ENCODE results near the gene PCDHA7.
"Not testable (repeated sequence)": the region's sequence is repeated elsewhere in the genome, so short reads cannot be mapped to it uniquely, and the experiment has no call there.

The PCDHA7 gene

GRCh38 chr5:140862441-140863295, 28.6 kb downstream of the PCDHA7 start:
- DNase-seq, result no peak

GRCh38 chr5:140868721-140869554, 34.9 kb downstream of the PCDHA7 start, which contains the start of gene PCDHA11:
TSS of gene PCDHA11 (plus strand) at chr5:140868957. CDS start at chr5:140869104, 147 bp downstream.
- DNase-seq, result no peak

GRCh38 chr5:140869555-140869886, 35.5 kb downstream of the PCDHA7 start:
- DNase-seq, result no peak

GRCh38 chr5:140870221-140871201, 36.4 kb downstream of the PCDHA7 start:
- DNase-seq, result no peak

GRCh38 chr5:140875085-140876065, 41.3 kb downstream of the PCDHA7 start, which contains the start of gene PCDHA12:
TSS of gene PCDHA12 (plus strand) at chr5:140875308. CDS start at chr5:140875473, 165 bp downstream.
- no peak for DNase-seq

DNA sequence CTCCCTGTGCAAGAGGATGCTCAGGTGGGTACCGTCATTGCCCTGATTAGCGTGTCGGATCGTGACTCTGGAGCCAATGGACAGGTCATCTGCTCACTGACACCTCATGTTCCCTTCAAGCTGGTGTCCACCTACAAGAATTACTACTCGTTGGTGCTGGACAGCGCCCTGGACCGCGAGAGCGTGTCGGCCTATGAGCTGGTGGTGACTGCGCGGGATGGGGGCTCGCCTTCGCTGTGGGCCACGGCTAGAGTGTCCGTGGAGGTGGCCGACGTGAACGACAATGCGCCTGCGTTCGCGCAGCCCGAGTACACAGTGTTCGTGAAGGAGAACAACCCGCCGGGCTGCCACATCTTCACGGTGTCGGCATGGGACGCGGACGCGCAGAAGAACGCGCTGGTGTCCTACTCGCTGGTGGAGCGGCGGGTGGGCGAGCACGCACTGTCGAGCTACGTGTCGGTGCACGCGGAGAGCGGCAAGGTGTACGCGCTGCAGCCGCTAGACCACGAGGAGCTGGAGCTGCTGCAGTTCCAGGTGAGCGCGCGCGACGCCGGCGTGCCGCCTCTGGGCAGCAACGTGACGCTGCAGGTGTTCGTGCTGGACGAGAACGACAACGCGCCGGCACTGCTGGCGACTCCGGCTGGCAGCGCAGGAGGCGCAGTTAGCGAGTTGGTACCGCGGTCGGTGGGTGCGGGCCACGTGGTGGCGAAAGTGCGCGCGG, 42.6 kb downstream of the PCDHA7 start:
- DNase-seq, result not testable (repeated sequence)

GRCh38 chr5:140877262-140877581, 43.2 kb downstream of the PCDHA7 start:
- no peak for DNase-seq

DNA sequence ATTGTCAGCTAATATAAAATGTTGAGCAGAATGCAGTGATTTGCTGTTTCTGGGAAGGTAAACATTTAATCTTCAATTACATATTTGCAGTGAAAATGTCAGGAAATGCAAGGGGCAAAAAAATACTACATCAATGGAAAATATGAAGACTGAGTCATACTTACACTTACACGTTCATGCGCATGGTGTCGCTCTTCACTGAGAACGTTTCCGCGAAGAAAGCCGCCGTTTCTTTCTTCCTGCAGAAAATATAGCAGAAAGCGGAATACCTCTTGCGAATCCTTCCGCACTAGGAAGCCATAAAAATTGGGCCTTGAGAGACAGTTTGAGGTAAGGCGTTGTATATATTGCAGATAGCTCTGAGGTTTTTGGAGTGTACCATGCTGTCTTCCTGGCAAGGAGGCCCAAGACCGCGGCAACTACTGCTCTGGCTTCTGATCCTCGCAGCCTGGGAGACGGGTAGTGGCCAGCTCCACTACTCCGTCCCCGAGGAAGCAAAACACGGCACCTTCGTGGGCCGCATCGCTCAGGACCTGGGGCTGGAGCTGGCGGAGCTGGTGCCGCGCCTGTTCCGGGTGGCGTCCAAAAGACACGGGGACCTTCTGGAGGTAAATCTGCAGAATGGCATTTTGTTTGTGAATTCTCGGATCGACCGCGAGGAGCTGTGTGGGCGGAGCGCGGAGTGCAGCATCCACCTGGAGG, 48.0 kb downstream of the PCDHA7 start, which contains the start of gene PCDHA13:
Gene PCDHA13 (plus strand): TSS at position 236 of the 702 bp plus-strand sequence. CDS start 145 bp downstream, at position 381.
- no peak for DNase-seq

DNA sequence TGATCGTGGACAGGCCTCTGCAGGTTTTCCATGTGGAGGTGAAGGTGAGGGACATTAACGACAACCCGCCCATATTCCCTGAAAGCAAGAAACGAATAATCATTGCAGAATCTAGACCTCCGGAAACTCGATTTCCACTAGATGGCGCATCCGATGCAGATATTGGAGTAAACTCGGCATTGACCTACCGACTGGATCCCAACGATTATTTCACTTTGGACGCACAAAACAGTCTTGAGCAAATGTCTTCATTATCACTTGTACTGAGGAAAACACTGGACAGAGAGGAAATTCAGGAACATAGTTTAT, 48.5 kb downstream of the PCDHA7 start:
- DNase-seq, result no peak

GRCh38 chr5:140883373-140883772, 49.3 kb downstream of the PCDHA7 start:
- DNase-seq, result no peak

- DNase-seq, result no peak
Observed at GRCh38 chr5:140883927-140884697, 50.0 kb downstream of the PCDHA7 start.
